Natural killer cell (primary cell): ENCODE data around the gene TCN2. TPM values are rescaled to one million over a fixed set of nuclear protein-coding genes. Genes with fewer than 3 reads are reported as not detected.
A peak's percentile ranks its signal among the peaks of the same experiment; 100 is the strongest.
"Not testable (repeated sequence)": the region's sequence is repeated elsewhere in the genome, so short reads cannot be mapped to it uniquely, and the experiment has no call there.

Experiments
- ATAC-seq, 3 donors: fragments of 150-1000 bp in 2 of 3; fragments of 200-7000 bp in 1 of 3; cut with Tn5 transposase; 1 replicate in 1 of 3; 2 replicates in 2 of 3; pipeline ENCODE4 v1.10.0; 2021; ENCODE audit warnings: mild to moderate bottlenecking in 2 of 3, moderate library complexity in 2 of 3
- DNase-seq, 2 donors: peaks; one replicate each; pipeline versions ENCODE4 v3.0.0 to v3.0.0-alpha.2; 2013 to 2021; ENCODE audit warnings: mixed read lengths in 1 of 2
- H3K27ac ChIP-seq: one replicate; pipeline ENCODE4 v1.5.1; 2013; ENCODE audit warnings: mild to moderate bottlenecking, low read length
- H3K27me3 ChIP-seq: one replicate; pipeline ENCODE4 v1.6.1; 2013; ENCODE audit warnings: low read length; ENCODE audit not compliant: control insufficient read depth, insufficient read depth
- H3K36me3 ChIP-seq: one replicate; pipeline ENCODE4 v1.6.1; 2013; ENCODE audit warnings: low read length; ENCODE audit not compliant: control insufficient read depth, insufficient read depth
- H3K4me1 ChIP-seq: one replicate; pipeline ENCODE4 v1.6.1; 2013; ENCODE audit warnings: low read length; ENCODE audit not compliant: control insufficient read depth, insufficient read depth
- H3K4me3 ChIP-seq: one replicate; pipeline ENCODE4 v1.5.1; 2013; ENCODE audit warnings: low read length
- H3K9me3 ChIP-seq: one replicate; pipeline ENCODE4 v1.6.1; 2013; ENCODE audit warnings: low read length; ENCODE audit not compliant: control insufficient read depth, insufficient read depth
- H3K27ac Mint-ChIP-seq, 2 donors: one replicate each; pipeline ENCODE4 v1.8.0; 2022; ENCODE audit warnings: mild to moderate bottlenecking in 2 of 2, mixed read lengths in 2 of 2, moderate library complexity in 1 of 2
- H3K27me3 Mint-ChIP-seq, 2 donors: one replicate each; pipeline ENCODE4 v1.8.0; 2022; ENCODE audit warnings: low read depth in 2 of 2, mixed read lengths in 2 of 2
- H3K36me3 Mint-ChIP-seq: one replicate; pipeline ENCODE4 v1.8.0; 2022; ENCODE audit warnings: mixed read lengths
- H3K4me1 Mint-ChIP-seq, 2 donors: one replicate each; pipeline ENCODE4 v1.8.0; 2022; ENCODE audit warnings: mixed read lengths in 2 of 2
- H3K4me3 Mint-ChIP-seq: one replicate; pipeline ENCODE4 v1.8.0; 2022; ENCODE audit warnings: mild to moderate bottlenecking, moderate library complexity, mixed read lengths
- H3K9me3 Mint-ChIP-seq, 2 donors: one replicate each; pipeline ENCODE4 v1.8.0; 2022; ENCODE audit warnings: mixed read lengths in 2 of 2
- CTCF ChIP-seq: fragments of 200-600 bp; IDR thresholded peaks from one replicate; pipeline ENCODE4 v1.8.0; 2022; ENCODE audit warnings: antibody characterized with exemption
- WGBS: methylation state at CpG from one replicate; pipeline ENCODE4 v1.1.7; 2013; ENCODE audit warnings: missing lambda C conversion rate; ENCODE audit not compliant: insufficient coverage; 5-methylcytosine and 5-hydroxymethylcytosine counted together
- intact Hi-C: fragments of 100-400 bp; cut with micrococcal nuclease; formaldehyde crosslinking; loops from one replicate; pipeline ENCODE4 v1.14.2; 2022
- total RNA-seq, 4 donors: library from RNA; stranded (reverse); fragments of 120-200 nt in 1 of 4; gene quantifications; one replicate each; pipeline versions ENCODE4 v1.2.3 to v1.2.4, GENCODE V29; 2013 to 2022

Gene TCN2
- total RNA-seq, 3 donors from 2014 or later (not counting 1 experiment from before 2014, with no cell fraction given) = 0.42 to 1.2 (median 0.95) TPM

DNA sequence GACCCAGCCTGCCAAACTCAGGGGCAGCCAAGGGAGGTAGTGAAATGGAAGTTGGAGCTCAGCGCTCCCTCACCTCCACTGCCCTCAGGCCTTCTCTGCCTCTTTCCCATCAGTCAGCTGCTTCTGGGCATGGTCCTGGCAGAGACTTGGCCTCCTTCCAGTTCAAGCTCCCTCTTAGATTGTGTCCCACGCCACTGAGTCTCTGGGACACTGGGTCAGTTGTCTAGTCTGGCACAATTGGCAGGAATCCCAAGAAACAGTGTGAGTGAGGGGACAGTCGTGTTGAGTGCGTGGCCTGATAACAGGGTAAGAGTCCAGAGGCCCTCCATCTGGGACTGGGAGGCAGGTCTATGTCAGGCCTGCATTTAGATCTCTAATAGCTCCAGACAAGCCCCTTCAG lies 21.5 kb downstream of the TCN2 start:
- no peak overlapping the region for H3K27ac Mint-ChIP-seq
- DNase-seq (no peak), ATAC-seq (no peak)
- H3K36me3 ChIP-seq = no peaks in the 10 kb centered on the region
- H3K4me3 Mint-ChIP-seq = no peak overlapping the region
- no peak overlapping the region for H3K27ac ChIP-seq
- no peaks in the 10 kb centered on the region for H3K9me3 Mint-ChIP-seq
- no peaks in the 10 kb centered on the region for H3K9me3 ChIP-seq
- no peaks in the 10 kb centered on the region for H3K4me1 ChIP-seq
- no peaks in the 10 kb centered on the region for H3K4me1 Mint-ChIP-seq
- WGBS = 69% methylated on average over 4 of the region's 4 CpGs
- H3K27me3 ChIP-seq = no peaks in the 10 kb centered on the region
- intact Hi-C loops = no loop called here
- no peaks in the 10 kb centered on the region for H3K27me3 Mint-ChIP-seq
- H3K36me3 Mint-ChIP-seq = no peaks in the 10 kb centered on the region
- H3K4me3 ChIP-seq = no peak overlapping the region
- no peak for TF ChIP-seq CTCF

GRCh38 chr22:30631469-30631868 lies 24.5 kb downstream of the TCN2 start:
- ATAC-seq, H3K27me3 ChIP-seq, H3K27me3 Mint-ChIP-seq, intact Hi-C loops, DNase-seq, H3K27ac Mint-ChIP-seq, H3K27ac ChIP-seq, H3K4me3 Mint-ChIP-seq, H3K9me3 ChIP-seq, H3K36me3 ChIP-seq, H3K36me3 Mint-ChIP-seq, H3K9me3 Mint-ChIP-seq, H3K4me3 ChIP-seq: not testable (repeated sequence)
- H3K4me1 ChIP-seq = peaks cover 20% of the 10 kb centered on the region
- peaks cover 7 to 21% of the 10 kb centered on the region in 2 donors for H3K4me1 Mint-ChIP-seq
- WGBS = no CpG with 5 or more reads among the region's 31 CpGs

- Histone ChIP-seq H3K27ac (peak overlapping the region; percentile 85), H3K4me3 (peak overlapping the region; percentile 49), H3K36me3 (no peaks in the 10 kb centered on the region), H3K4me1 (peaks cover 33% of the 10 kb centered on the region), H3K9me3 (no peaks in the 10 kb centered on the region), H3K27me3 (no peaks in the 10 kb centered on the region)
- peak overlapping the region; percentile 92 to 95 for H3K27ac Mint-ChIP-seq
- intact Hi-C loops = loop anchor here (1.0 to 2.0 kb wide), 6 partner anchors 33 to 597 kb away; partner anchors contain the start of gene DUSP18
- DNase-seq (peak; percentile 85 to 94), ATAC-seq (peak; percentile 64 to 79 (median 66))
- peak; percentile 82 for TF ChIP-seq CTCF
- peak overlapping the region; percentile 84 for H3K4me3 Mint-ChIP-seq
- H3K36me3 Mint-ChIP-seq = no peaks in the 10 kb centered on the region
- H3K4me1 Mint-ChIP-seq = peaks cover 7 to 25% of the 10 kb centered on the region in 2 donors
- WGBS = 8% methylated on average over 29 of the region's 29 CpGs
- no peaks in the 10 kb centered on the region for H3K27me3 Mint-ChIP-seq
- H3K9me3 Mint-ChIP-seq = no peaks in the 10 kb centered on the region
Measured at GRCh38 chr22:30634471-30635233, 27.7 kb downstream of the TCN2 start.

- H3K9me3 ChIP-seq = no peaks in the 10 kb centered on the region
- H3K4me1 ChIP-seq = peaks cover 33% of the 10 kb centered on the region
- no peaks in the 10 kb centered on the region for H3K36me3 Mint-ChIP-seq
- H3K27me3 Mint-ChIP-seq = no peaks in the 10 kb centered on the region
- peak within 1 kb of the TSS; percentile 92 to 95 for H3K27ac Mint-ChIP-seq
- WGBS = under 1% methylated on average over 75 of the region's 75 CpGs
- H3K36me3 ChIP-seq = no peaks in the 10 kb centered on the region
- peak within 1 kb of the TSS; percentile 85 for H3K27ac ChIP-seq
- intact Hi-C loops = loop anchor here (1.0 to 2.0 kb wide), 2 partner anchors 43 to 449 kb away; no protein-coding TSS in a partner anchor
- DNase-seq (peak; percentile 91 to 95), ATAC-seq (peak; percentile 80 to 93 (median 84))
- peaks cover 7 to 25% of the 10 kb centered on the region in 2 donors for H3K4me1 Mint-ChIP-seq
- no peak for TF ChIP-seq CTCF
- no peaks in the 10 kb centered on the region for H3K9me3 Mint-ChIP-seq
- H3K4me3 Mint-ChIP-seq = peak within 1 kb of the TSS; percentile 84
- peak within 1 kb of the TSS; percentile 50 for H3K4me3 ChIP-seq
- no peaks in the 10 kb centered on the region for H3K27me3 ChIP-seq
Measured at GRCh38 chr22:30635273-30636225, 28.6 kb downstream of the TCN2 start, which contains the start of gene SLC35E4. SLC35E4 (plus strand) TSS chr22:30635781; CDS start chr22:30636451, 670 bp downstream.
